ENCODE data around the gene CPLX1.
"Not testable (repeated sequence)": the region's sequence is repeated elsewhere in the genome, so short reads cannot be mapped to it uniquely, and the experiment has no call there.

Gene CPLX1

GRCh38 chr4:791252-791897, 34.6 kb downstream of the CPLX1 start:
- DNase-seq: no peak

GRCh38 chr4:790466-790820, 35.5 kb downstream of the CPLX1 start:
- no peak for DNase-seq

GRCh38 chr4:789571-790465, 36.1 kb downstream of the CPLX1 start:
- no peak for DNase-seq

- DNase-seq: no peak
Measured at GRCh38 chr4:788636-789297, 37.2 kb downstream of the CPLX1 start.

- DNase-seq: no peak
Measured at GRCh38 chr4:788006-788635, 37.8 kb downstream of the CPLX1 start.

- no peak for DNase-seq
Measured at GRCh38 chr4:787561-787981, 38.4 kb downstream of the CPLX1 start.

- no peak for DNase-seq
Measured at GRCh38 chr4:786861-787300, 39.0 kb downstream of the CPLX1 start.

- DNase-seq: no peak
Measured at GRCh38 chr4:786074-786741, 39.7 kb downstream of the CPLX1 start.

GRCh38 chr4:785332-786073, 40.4 kb downstream of the CPLX1 start:
- DNase-seq: no peak

- no peak for DNase-seq
Measured at GRCh38 chr4:784401-785331, 41.3 kb downstream of the CPLX1 start.

- DNase-seq: peak; percentile 99
Measured at GRCh38 chr4:781493-782216, 44.3 kb downstream of the CPLX1 start.

- DNase-seq: no peak
Measured at GRCh38 chr4:780716-781492, 45.0 kb downstream of the CPLX1 start.

GRCh38 chr4:780255-780654, 45.7 kb downstream of the CPLX1 start:
- DNase-seq: not testable (repeated sequence)

GRCh38 chr4:779555-779954, 46.4 kb downstream of the CPLX1 start:
- DNase-seq: no peak

- no peak for DNase-seq
Measured at GRCh38 chr4:777520-778262, 48.2 kb downstream of the CPLX1 start.

GRCh38 chr4:776743-777441, 49.0 kb downstream of the CPLX1 start:
- DNase-seq: no peak

- not testable (repeated sequence) for DNase-seq
Measured at GRCh38 chr4:775485-775884, 50.4 kb downstream of the CPLX1 start.
